Esophagus muscularis mucosa (tissue), 3 donors: ENCODE results near the gene OSBPL9.

Experiments
- POLR2A ChIP-seq: fragments of 450-650 bp; IDR thresholded peaks from one replicate; pipeline ENCODE4 v1.6.1; 2017; ENCODE audit warnings: antibody characterized with exemption, moderate library complexity, mild to moderate bottlenecking, low read depth
- POLR2AphosphoS5 ChIP-seq, 2 donors: sonication (generic); formaldehyde crosslinking; IDR thresholded peaks; one replicate each; pipeline ENCODE4 v1.6.1; 2017; ENCODE audit warnings: antibody characterized with exemption in 2 of 2
- TF ChIP-seq, protein P1 (sequence below), 3 experiments: fragments of 200-600 bp in 2 of 3; fragments of 450-650 bp in 1 of 3; sonication (generic) in 2 of 3; IDR thresholded peaks; one replicate each; pipeline ENCODE4 v1.5.1; 2017 to 2019; ENCODE audit warnings: antibody characterized with exemption in 3 of 3, mild to moderate bottlenecking in 2 of 3, moderate library complexity in 1 of 3

DNA sequence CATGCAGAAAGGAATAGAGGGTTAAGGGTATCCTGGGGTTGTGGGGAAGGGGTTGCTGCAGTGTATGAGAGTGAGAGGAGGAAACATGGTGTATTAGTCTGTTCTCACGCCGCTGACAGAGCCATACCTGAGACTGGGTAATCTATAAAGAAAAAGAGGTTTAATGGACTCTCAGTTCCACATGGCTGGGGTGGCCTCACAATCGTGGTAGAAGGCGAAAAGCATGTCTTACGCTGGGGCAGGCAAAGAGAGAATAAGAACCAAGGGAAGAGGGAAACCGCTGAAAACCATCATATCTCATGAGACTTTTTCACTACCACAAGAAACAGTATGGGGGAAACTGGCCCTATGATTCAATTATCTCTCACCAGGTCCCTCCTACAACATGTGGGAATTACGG lies 17.7 kb downstream of the OSBPL9 start:
- TF ChIP-seq, protein P1, sequence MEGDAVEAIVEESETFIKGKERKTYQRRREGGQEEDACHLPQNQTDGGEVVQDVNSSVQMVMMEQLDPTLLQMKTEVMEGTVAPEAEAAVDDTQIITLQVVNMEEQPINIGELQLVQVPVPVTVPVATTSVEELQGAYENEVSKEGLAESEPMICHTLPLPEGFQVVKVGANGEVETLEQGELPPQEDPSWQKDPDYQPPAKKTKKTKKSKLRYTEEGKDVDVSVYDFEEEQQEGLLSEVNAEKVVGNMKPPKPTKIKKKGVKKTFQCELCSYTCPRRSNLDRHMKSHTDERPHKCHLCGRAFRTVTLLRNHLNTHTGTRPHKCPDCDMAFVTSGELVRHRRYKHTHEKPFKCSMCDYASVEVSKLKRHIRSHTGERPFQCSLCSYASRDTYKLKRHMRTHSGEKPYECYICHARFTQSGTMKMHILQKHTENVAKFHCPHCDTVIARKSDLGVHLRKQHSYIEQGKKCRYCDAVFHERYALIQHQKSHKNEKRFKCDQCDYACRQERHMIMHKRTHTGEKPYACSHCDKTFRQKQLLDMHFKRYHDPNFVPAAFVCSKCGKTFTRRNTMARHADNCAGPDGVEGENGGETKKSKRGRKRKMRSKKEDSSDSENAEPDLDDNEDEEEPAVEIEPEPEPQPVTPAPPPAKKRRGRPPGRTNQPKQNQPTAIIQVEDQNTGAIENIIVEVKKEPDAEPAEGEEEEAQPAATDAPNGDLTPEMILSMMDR (IDR thresholded peaks at IDR 0.05) = no peak
- TF ChIP-seq POLR2AphosphoS5 (IDR thresholded peaks at IDR 0.05) (no peak), POLR2A (no peak)
